ENCODE measurements around the gene TUBGCP5. TPM values are rescaled to one million over a fixed set of nuclear protein-coding genes. Genes with fewer than 3 reads are reported as not detected.

TUBGCP5 gene
- total and polyA plus RNA-seq, 2 donors (not counting 3 experiments of a cell fraction or from before 2014, with no cell fraction given) = 6.7 to 18.6 TPM

- Histone ChIP-seq H3K9ac (replicated peaks; ENCODE audit: extremely low read depth, insufficient read depth, low read length) (no peak overlapping the region), H3K4me2 (ENCODE audit: insufficient read depth, low read length) (no peak overlapping the region), H3K36me3 (ENCODE audit: control insufficient read depth in 2 of 2, extremely low read depth in 1 of 2, insufficient read depth in 2 of 2, low read length in 2 of 2) (no peaks in the 10 kb centered on the region), H3K4me3 (replicated peaks in 1 of 3; ENCODE audit: insufficient read depth in 1 of 3, low read depth in 1 of 3, low read length in 3 of 3) (no peak overlapping the region), H4K20me1 (replicated peaks; ENCODE audit: control insufficient read depth, extremely low read depth, insufficient read depth, low read length) (no peaks in the 10 kb centered on the region), H3K9me1 (replicated peaks; ENCODE audit: control insufficient read depth, extremely low read depth, insufficient read depth, low read length) (no peaks in the 10 kb centered on the region), H2AFZ (ENCODE audit: low read depth, low read length) (no peak overlapping the region), H3K27ac (ENCODE audit: insufficient read depth, low read depth, low read length) (no peak overlapping the region), H3K27me3 (ENCODE audit: control insufficient read depth in 2 of 2, insufficient read depth in 2 of 2, low read length in 2 of 2) (no peaks in the 10 kb centered on the region), H3K9me3 (replicated peaks; ENCODE audit: control insufficient read depth, insufficient read depth, low read length) (no peaks in the 10 kb centered on the region), H3K79me2 (ENCODE audit: control insufficient read depth, insufficient read depth, low read length) (no peaks in the 10 kb centered on the region), H3K4me1 (ENCODE audit: control insufficient read depth, extremely low read depth, insufficient read depth, low read length) (no peaks in the 10 kb centered on the region)
- BruUV-seq (replicated peaks) = no TSS peak
- intact Hi-C loops (cut with micrococcal nuclease) = no loop called here
- DNase-seq (ENCODE audit: low read depth, low spot score) = no peak
- FAIRE-seq = no peak
- dilution Hi-C loops (cut with MboI; ENCODE audit: extremely low pct_ligation_motif_present, low sequenced_read_pairs) = no loop called here
- CTCF ChIA-PET = no interaction called here
- POLR2A ChIA-PET = no interaction called here
- TF ChIP-seq MYC (IDR thresholded peaks at IDR 0.05; ENCODE audit: low read depth, low read length) (no peak), GATA2 (IDR thresholded peaks at IDR 0.05; ENCODE audit: insufficient read depth, insufficient read length, low read depth, low read length) (no peak), POLR2AphosphoS5 (IDR thresholded peaks at IDR 0.05; ENCODE audit: insufficient read depth, low read depth, low read length) (no peak), EZH2 (IDR thresholded peaks at IDR 0.05; ENCODE audit: borderline replicate concordance, low read depth, low read length, severe bottlenecking) (no peak), FOS (IDR thresholded peaks at IDR 0.05; ENCODE audit: borderline replicate concordance, insufficient read depth, low read length) (no peak), POLR2A (IDR thresholded peaks at IDR 0.05; ENCODE audit: low read depth, low read length) (no peak), JUN (IDR thresholded peaks at IDR 0.05; ENCODE audit: borderline replicate concordance, insufficient read depth, insufficient read length, low read depth) (no peak)
- TF ChIP-seq, protein P1, sequence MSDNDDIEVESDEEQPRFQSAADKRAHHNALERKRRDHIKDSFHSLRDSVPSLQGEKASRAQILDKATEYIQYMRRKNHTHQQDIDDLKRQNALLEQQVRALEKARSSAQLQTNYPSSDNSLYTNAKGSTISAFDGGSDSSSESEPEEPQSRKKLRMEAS (IDR thresholded peaks at IDR 0.05; ENCODE audit: insufficient read depth, insufficient read length) = no peak
- TF ChIP-seq, protein P2, sequence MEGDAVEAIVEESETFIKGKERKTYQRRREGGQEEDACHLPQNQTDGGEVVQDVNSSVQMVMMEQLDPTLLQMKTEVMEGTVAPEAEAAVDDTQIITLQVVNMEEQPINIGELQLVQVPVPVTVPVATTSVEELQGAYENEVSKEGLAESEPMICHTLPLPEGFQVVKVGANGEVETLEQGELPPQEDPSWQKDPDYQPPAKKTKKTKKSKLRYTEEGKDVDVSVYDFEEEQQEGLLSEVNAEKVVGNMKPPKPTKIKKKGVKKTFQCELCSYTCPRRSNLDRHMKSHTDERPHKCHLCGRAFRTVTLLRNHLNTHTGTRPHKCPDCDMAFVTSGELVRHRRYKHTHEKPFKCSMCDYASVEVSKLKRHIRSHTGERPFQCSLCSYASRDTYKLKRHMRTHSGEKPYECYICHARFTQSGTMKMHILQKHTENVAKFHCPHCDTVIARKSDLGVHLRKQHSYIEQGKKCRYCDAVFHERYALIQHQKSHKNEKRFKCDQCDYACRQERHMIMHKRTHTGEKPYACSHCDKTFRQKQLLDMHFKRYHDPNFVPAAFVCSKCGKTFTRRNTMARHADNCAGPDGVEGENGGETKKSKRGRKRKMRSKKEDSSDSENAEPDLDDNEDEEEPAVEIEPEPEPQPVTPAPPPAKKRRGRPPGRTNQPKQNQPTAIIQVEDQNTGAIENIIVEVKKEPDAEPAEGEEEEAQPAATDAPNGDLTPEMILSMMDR (IDR thresholded peaks at IDR 0.05; ENCODE audit: extremely low read depth in 1 of 2, insufficient read depth in 1 of 2, low read depth in 1 of 2, low read length in 2 of 2) = no peak
Measured at GRCh38 chr15:22995795-22996194, 43.6 kb downstream of the TUBGCP5 start.
